H1 (cell line): Measurements from ENCODE around the gene ZMAT1. TPM values are rescaled to one million over a fixed set of nuclear protein-coding genes. Genes with fewer than 3 reads are reported as not detected.

Source experiments
- BCL11A ChIP-seq, 2 experiments: IDR thresholded peaks; one replicate each; pipeline ENCODE4 v1.6.1; 2011; ENCODE audit warnings: low read depth in 2 of 2, low read length in 2 of 2, mild to moderate bottlenecking in 2 of 2
- CREB1 ChIP-seq: IDR thresholded peaks from 2 replicates; pipeline ENCODE4 v1.6.1; 2012; ENCODE audit warnings: inconsistent platforms
- HDAC2 ChIP-seq, 2 experiments: fragments of 300-600 bp in 1 of 2; sonication (generic) in 1 of 2; IDR thresholded peaks; 2 replicates each; pipeline ENCODE4 v1.6.1; 2011 to 2012; ENCODE audit warnings: low read depth in 2 of 2, low read length in 2 of 2, mild to moderate bottlenecking in 2 of 2, moderate library complexity in 2 of 2, borderline replicate concordance in 1 of 2, inconsistent platforms in 1 of 2
- JUN ChIP-seq: IDR thresholded peaks from 2 replicates; pipeline ENCODE4 v1.6.1; 2011; ENCODE audit warnings: low read depth, mild to moderate bottlenecking, improper control_type of control experiment, low read length
- polyA plus RNA-seq, 7 experiments: library from polyadenylated mRNA; depleted of rRNA in 3 of 7; stranded (reverse) in 5 of 7; unstranded in 2 of 7; fragments of >200 nt in 5 of 7; fragments of 200-250 nt in 2 of 7; gene quantifications; 1 replicate in 5 of 7; 2 replicates in 1 of 7; 4 replicates in 1 of 7; pipeline versions ENCODE4 v1.2.1 to v1.2.3, GENCODE V29; 2011 to 2013; ENCODE audit warnings: missing spikeins in 2 of 7, mixed read lengths in 2 of 7
- total RNA-seq: library from RNA; stranded (reverse); fragmentation: NEBNext Ultra II Directional; extraction: Animal tissue kit (Norgen Biotek cat#: 25700); gene quantifications from 2 replicates; pipeline ENCODE4 v1.2.1, GENCODE V29; 2021

Gene ZMAT1
- total and polyA plus RNA-seq, 2 of the 8 experiments (the other 6 are each of a cell fraction or from before 2014, with no cell fraction given): 1.3 to 1.4 TPM

DNA sequence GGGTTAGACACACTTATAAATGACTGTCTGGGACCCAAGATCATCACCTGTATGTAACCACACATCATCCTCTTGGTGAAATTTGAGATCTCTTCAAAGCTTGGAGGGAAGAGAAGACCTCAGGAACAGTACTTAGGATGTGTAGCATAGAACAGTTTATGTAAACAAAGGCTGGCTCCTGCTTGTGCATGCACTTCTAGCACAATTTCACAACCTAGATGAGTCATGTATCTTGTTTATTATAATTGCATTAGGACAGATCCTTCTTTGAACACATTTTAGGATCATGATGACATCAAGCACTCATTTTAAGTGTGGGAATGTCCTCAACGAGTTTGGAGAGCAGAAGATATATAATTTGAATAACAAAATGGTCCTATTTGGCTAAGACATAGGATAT is 26.3 kb upstream of the ZMAT1 start (continued):
- TF ChIP-seq BCL11A (IDR thresholded peaks at IDR 0.05; ENCODE audit: low read depth in 2 of 2, low read length in 2 of 2) (no peak), JUN (no peak), CREB1 (no peak), HDAC2 (IDR thresholded peaks at IDR 0.05; ENCODE audit: borderline replicate concordance in 1 of 2, low read depth in 2 of 2, low read length in 2 of 2) (no peak)
- TF ChIP-seq, all 59 proteins: peak for 0
